A673 (cell line): ENCODE measurements around the gene AOPEP. TPM values are rescaled to one million over a fixed set of nuclear protein-coding genes. Genes with fewer than 3 reads are reported as not detected.

ENCODE experiments used
- BruUV-seq: library from RNA; stranded (reverse); fragments of 400-500 nt; replicated peaks from 2 replicates; lab custom pipeline; 2021; lab: Mats Ljungman, UMichigan
- CTCF ChIA-PET: fragments of 300-600 bp; sonication (Branson Sonifier 250); formaldehyde crosslinking; loops from one replicate; lab custom pipeline; 2022; ENCODE audit warnings: antibody characterized with exemption; lab: Charles Lee
- POLR2A ChIA-PET: fragments of 300-600 bp; sonication (Branson Sonifier 250); formaldehyde crosslinking; loops from one replicate; lab custom pipeline; 2022; ENCODE audit warnings: antibody characterized with exemption; ENCODE audit not compliant: low non-redundant PET; lab: Charles Lee
- DNase-seq: peaks from one replicate; pipeline ENCODE4 v3.0.0-alpha.2; 2015; ENCODE audit warnings: low spot score
- H3K27ac ChIP-seq: fragments of 200-600 bp; sonication (generic); 2 replicates; pipeline ENCODE4 v1.5.1; 2016; ENCODE audit warnings: mixed run types, low read depth, mild to moderate bottlenecking, mixed read lengths, antibody characterized with exemption, low read length; ENCODE audit not compliant: poor library complexity, severe bottlenecking
- H3K27me3 ChIP-seq: fragments of 200-600 bp; sonication (generic); replicated peaks from 2 replicates; pipeline ENCODE4 v1.6.1; 2017; ENCODE audit warnings: mixed run types, low read depth, mild to moderate bottlenecking, mixed read lengths, antibody characterized with exemption, low read length; ENCODE audit not compliant: insufficient read depth, poor library complexity
- H3K36me3 ChIP-seq: fragments of 200-600 bp; sonication (generic); 2 replicates; pipeline ENCODE4 v1.6.1; 2016; ENCODE audit warnings: mixed run types, mild to moderate bottlenecking, mixed read lengths, antibody characterized with exemption, low read length; ENCODE audit not compliant: insufficient read depth, poor library complexity, severe bottlenecking
- H3K4me1 ChIP-seq: fragments of 200-600 bp; sonication (generic); 2 replicates; pipeline ENCODE4 v1.6.1; 2017; ENCODE audit warnings: mixed run types, mild to moderate bottlenecking, mixed read lengths, antibody characterized with exemption, low read length; ENCODE audit not compliant: insufficient read depth, poor library complexity, severe bottlenecking
- H3K4me3 ChIP-seq: fragments of 200-600 bp; sonication (generic); 2 replicates; pipeline ENCODE4 v1.5.1; 2016; ENCODE audit warnings: low read depth, mixed run types, mild to moderate bottlenecking, mixed read lengths, low read length; ENCODE audit not compliant: poor library complexity, severe bottlenecking
- H3K9me3 ChIP-seq: fragments of 200-600 bp; sonication (generic); 2 replicates; pipeline ENCODE4 v1.6.1; 2016; ENCODE audit warnings: mixed run types, low read depth, mild to moderate bottlenecking, mixed read lengths, antibody characterized with exemption, low read length; ENCODE audit not compliant: poor library complexity, severe bottlenecking
- EZH2 ChIP-seq: fragments of 200-600 bp; sonication (generic); IDR thresholded peaks from 2 replicates; pipeline ENCODE4 v1.6.1; 2017; ENCODE audit warnings: borderline replicate concordance, low read depth, mild to moderate bottlenecking, mixed read lengths, antibody characterized with exemption, low read length; ENCODE audit not compliant: poor library complexity, severe bottlenecking
- intact Hi-C: fragments of 100-400 bp; cut with micrococcal nuclease; formaldehyde crosslinking; loops from one replicate; pipeline ENCODE4 v1.10.0; 2022; ENCODE audit not compliant: unreplicated experiment
- total RNA-seq: library from RNA; stranded (reverse); gene quantifications from 2 replicates; pipeline ENCODE4 v1.2.3, GENCODE V29; 2021
- TF ChIP-seq, protein P1 (sequence below): fragments of 300-800, 200-600 bp; sonication (generic); conservative IDR thresholded peaks from 2 replicates; pipeline ENCODE4 v1.5.1; 2017; ENCODE audit warnings: low read depth, mild to moderate bottlenecking, antibody characterized with exemption, low read length, moderate library complexity, mixed read lengths

The AOPEP gene
- total RNA-seq, 1 experiment from 2014 or later = 17.5 TPM

- intact Hi-C loops = loop anchor here (5.0 to 10.0 kb wide), 3 partner anchors 98 to 1437 kb away; no protein-coding TSS in a partner anchor
- BruUV-seq = no TSS peak
- H3K4me1 ChIP-seq = peaks cover 12% of the 10 kb centered on the region
- no peak overlapping the region for H3K4me3 ChIP-seq
- no peak for DNase-seq
- H3K27ac ChIP-seq = no peak overlapping the region
- H3K36me3 ChIP-seq = no peaks in the 10 kb centered on the region
- ChIA-PET CTCF (interaction anchor here (1.2 kb wide), 2 partner anchors 347 to 351 kb away, joined by 4 to 5 read pairs; no protein-coding TSS in a partner anchor), POLR2A (no interaction called here)
- no peaks in the 10 kb centered on the region for H3K9me3 ChIP-seq
- TF ChIP-seq, protein P1, sequence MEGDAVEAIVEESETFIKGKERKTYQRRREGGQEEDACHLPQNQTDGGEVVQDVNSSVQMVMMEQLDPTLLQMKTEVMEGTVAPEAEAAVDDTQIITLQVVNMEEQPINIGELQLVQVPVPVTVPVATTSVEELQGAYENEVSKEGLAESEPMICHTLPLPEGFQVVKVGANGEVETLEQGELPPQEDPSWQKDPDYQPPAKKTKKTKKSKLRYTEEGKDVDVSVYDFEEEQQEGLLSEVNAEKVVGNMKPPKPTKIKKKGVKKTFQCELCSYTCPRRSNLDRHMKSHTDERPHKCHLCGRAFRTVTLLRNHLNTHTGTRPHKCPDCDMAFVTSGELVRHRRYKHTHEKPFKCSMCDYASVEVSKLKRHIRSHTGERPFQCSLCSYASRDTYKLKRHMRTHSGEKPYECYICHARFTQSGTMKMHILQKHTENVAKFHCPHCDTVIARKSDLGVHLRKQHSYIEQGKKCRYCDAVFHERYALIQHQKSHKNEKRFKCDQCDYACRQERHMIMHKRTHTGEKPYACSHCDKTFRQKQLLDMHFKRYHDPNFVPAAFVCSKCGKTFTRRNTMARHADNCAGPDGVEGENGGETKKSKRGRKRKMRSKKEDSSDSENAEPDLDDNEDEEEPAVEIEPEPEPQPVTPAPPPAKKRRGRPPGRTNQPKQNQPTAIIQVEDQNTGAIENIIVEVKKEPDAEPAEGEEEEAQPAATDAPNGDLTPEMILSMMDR = no peak
- TF ChIP-seq EZH2 = no peak
- H3K27me3 ChIP-seq = no peaks in the 10 kb centered on the region
Observed at GRCh38 chr9:94780516-94780950, 54.0 kb downstream of the AOPEP start.

- intact Hi-C loops = loop anchor here (1.0 to 10.0 kb wide), 4 partner anchors 100 to 1435 kb away; no protein-coding TSS in a partner anchor
- Histone ChIP-seq H3K36me3 (no peaks in the 10 kb centered on the region), H3K27ac (no peak overlapping the region), H3K27me3 (no peaks in the 10 kb centered on the region), H3K4me1 (peaks cover 12% of the 10 kb centered on the region), H3K4me3 (no peak overlapping the region), H3K9me3 (no peaks in the 10 kb centered on the region)
- TF ChIP-seq, protein P1 = no peak
- no peak for TF ChIP-seq EZH2
- DNase-seq = no peak
- ChIA-PET POLR2A (interaction anchor here (0.7 kb wide), 1 partner anchor 1864 kb away, joined by 7 read pairs; no protein-coding TSS in a partner anchor), CTCF (interaction anchor here (1.1 kb wide), 1 partner anchor 345 kb away, joined by 4 read pairs; no protein-coding TSS in a partner anchor)
- no TSS peak for BruUV-seq
Observed at GRCh38 chr9:94782355-94783101, 56.0 kb downstream of the AOPEP start.

GRCh38 chr9:94783102-94783682, 56.7 kb downstream of the AOPEP start:
- Histone ChIP-seq H3K4me1 (peaks cover 12% of the 10 kb centered on the region), H3K36me3 (no peaks in the 10 kb centered on the region), H3K27ac (no peak overlapping the region), H3K9me3 (no peaks in the 10 kb centered on the region), H3K27me3 (no peaks in the 10 kb centered on the region), H3K4me3 (no peak overlapping the region)
- peak; percentile 88 for DNase-seq
- CTCF ChIA-PET = interaction anchor here (1.2 kb wide), 1 partner anchor 345 kb away, joined by 7 read pairs; no protein-coding TSS in a partner anchor
- TF ChIP-seq EZH2 = no peak
- TF ChIP-seq, protein P1 = peak; percentile 86
- intact Hi-C loops = loop anchor here (1.0 to 10.0 kb wide), 4 partner anchors 101 to 1434 kb away; no protein-coding TSS in a partner anchor
- POLR2A ChIA-PET = interaction anchor here (0.6 kb wide), 1 partner anchor 365 kb away, joined by 3 read pairs; no protein-coding TSS in a partner anchor
- BruUV-seq = no TSS peak
